ENCODE data around the gene ART3. TPM values are rescaled to one million over a fixed set of nuclear protein-coding genes. Genes with fewer than 3 reads are reported as not detected.

Gene ART3
- polyA plus RNA-seq, 2 of the 4 experiments (the other 2 are of a cell fraction), result not detected

DNA sequence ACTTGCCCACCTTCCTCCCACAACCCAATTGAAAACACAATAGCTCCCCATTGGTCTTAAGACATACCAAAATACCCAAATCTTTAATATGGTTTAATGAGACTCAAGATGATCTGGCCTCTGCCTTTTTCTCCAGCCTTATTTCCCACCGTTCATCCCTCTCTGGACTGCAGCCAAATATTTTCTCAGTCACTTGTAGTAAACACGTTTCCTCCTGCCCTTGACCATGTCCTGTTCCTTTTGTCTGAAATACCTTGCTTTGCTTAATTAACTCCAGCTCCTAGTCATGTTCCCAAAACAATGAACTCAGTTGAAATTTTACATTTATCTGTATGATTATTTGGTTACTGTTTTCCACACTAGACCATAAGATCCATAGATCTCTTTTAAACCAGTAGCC lies 82.1 kb downstream of the ART3 start:
- WGBS (ENCODE audit: missing lambda C conversion rate), result 43% methylated on average over 2 of the region's 2 CpGs
- no peak for FAIRE-seq
- CTCF ChIA-PET, result interaction anchor here (1.4 kb wide), 1 partner anchor 23 kb away, joined by 7 read pairs; no protein-coding TSS in a partner anchor

GRCh38 chr4:76160355-76160754 lies 85.8 kb downstream of the ART3 start:
- FAIRE-seq (no peak), DNase-seq (ENCODE audit: low read depth in 1 of 2, low spot score in 1 of 2) (no peak), ATAC-seq (no peak)
- CTCF ChIA-PET, result interaction anchor here (5.0 kb wide), 1 partner anchor 20 kb away, joined by 18 read pairs; no protein-coding TSS in a partner anchor
- POLR2A ChIA-PET, result no interaction called here
- WGBS (ENCODE audit: missing lambda C conversion rate), result 56% methylated on average over 2 of the region's 2 CpGs
- Histone ChIP-seq H3K9me3 (no peaks in the 10 kb centered on the region), H3K4me2 (no peak overlapping the region), H3K27ac (no peak overlapping the region), H3K4me3 (no peak overlapping the region), H3K4me1 (no peaks in the 10 kb centered on the region)
- no peak for TF ChIP-seq SREBF2 (IDR thresholded peaks at IDR 0.05)
- no peak for TF ChIP-seq FOXS1 (CRISPR knock-in tag; IDR thresholded peaks at IDR 0.05)
- TF ChIP-seq, protein P1, sequence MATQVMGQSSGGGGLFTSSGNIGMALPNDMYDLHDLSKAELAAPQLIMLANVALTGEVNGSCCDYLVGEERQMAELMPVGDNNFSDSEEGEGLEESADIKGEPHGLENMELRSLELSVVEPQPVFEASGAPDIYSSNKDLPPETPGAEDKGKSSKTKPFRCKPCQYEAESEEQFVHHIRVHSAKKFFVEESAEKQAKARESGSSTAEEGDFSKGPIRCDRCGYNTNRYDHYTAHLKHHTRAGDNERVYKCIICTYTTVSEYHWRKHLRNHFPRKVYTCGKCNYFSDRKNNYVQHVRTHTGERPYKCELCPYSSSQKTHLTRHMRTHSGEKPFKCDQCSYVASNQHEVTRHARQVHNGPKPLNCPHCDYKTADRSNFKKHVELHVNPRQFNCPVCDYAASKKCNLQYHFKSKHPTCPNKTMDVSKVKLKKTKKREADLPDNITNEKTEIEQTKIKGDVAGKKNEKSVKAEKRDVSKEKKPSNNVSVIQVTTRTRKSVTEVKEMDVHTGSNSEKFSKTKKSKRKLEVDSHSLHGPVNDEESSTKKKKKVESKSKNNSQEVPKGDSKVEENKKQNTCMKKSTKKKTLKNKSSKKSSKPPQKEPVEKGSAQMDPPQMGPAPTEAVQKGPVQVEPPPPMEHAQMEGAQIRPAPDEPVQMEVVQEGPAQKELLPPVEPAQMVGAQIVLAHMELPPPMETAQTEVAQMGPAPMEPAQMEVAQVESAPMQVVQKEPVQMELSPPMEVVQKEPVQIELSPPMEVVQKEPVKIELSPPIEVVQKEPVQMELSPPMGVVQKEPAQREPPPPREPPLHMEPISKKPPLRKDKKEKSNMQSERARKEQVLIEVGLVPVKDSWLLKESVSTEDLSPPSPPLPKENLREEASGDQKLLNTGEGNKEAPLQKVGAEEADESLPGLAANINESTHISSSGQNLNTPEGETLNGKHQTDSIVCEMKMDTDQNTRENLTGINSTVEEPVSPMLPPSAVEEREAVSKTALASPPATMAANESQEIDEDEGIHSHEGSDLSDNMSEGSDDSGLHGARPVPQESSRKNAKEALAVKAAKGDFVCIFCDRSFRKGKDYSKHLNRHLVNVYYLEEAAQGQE (IDR thresholded peaks at IDR 0.05), result no peak
- TF ChIP-seq JUN (IDR thresholded peaks at IDR 0.05), result no peak
- TF ChIP-seq BCL3 (IDR thresholded peaks at IDR 0.05), result no peak
- TF ChIP-seq TP53 (CRISPR knock-in tag; IDR thresholded peaks at IDR 0.05), result no peak
- TF ChIP-seq POLR2A (IDR thresholded peaks at IDR 0.05; ENCODE audit: low read length), result no peak

More for the DNA sequence above, 82.1 kb downstream of the ART3 start:
- Histone ChIP-seq H3K4me3 (no peak overlapping the region), H3K9me3 (no peaks in the 10 kb centered on the region), H3K27ac (no peak overlapping the region), H3K4me1 (no peaks in the 10 kb centered on the region), H3K4me2 (no peak overlapping the region)
- ATAC-seq (no peak), DNase-seq (ENCODE audit: low read depth in 1 of 2, low spot score in 1 of 2) (no peak)
- POLR2A ChIA-PET, result no interaction called here
- TF ChIP-seq POLR2A (IDR thresholded peaks at IDR 0.05; ENCODE audit: low read length) (no peak), CHD4 (IDR thresholded peaks at IDR 0.05; ENCODE audit: borderline replicate concordance) (no peak), KDM1A (IDR thresholded peaks at IDR 0.05; ENCODE audit: low read depth) (no peak), PHF8 (IDR thresholded peaks at IDR 0.05; ENCODE audit: borderline replicate concordance, low read depth) (no peak), NR3C1 (IDR thresholded peaks at IDR 0.05) (no peak), CHD2 (IDR thresholded peaks at IDR 0.05; ENCODE audit: low read length, partially characterized antibody) (no peak), MAFK (IDR thresholded peaks at IDR 0.05; ENCODE audit: partially characterized antibody) (no peak), SMC3 (IDR thresholded peaks at IDR 0.05) (no peak), RFX5 (IDR thresholded peaks at IDR 0.05) (no peak)
- TF ChIP-seq, protein P2, sequence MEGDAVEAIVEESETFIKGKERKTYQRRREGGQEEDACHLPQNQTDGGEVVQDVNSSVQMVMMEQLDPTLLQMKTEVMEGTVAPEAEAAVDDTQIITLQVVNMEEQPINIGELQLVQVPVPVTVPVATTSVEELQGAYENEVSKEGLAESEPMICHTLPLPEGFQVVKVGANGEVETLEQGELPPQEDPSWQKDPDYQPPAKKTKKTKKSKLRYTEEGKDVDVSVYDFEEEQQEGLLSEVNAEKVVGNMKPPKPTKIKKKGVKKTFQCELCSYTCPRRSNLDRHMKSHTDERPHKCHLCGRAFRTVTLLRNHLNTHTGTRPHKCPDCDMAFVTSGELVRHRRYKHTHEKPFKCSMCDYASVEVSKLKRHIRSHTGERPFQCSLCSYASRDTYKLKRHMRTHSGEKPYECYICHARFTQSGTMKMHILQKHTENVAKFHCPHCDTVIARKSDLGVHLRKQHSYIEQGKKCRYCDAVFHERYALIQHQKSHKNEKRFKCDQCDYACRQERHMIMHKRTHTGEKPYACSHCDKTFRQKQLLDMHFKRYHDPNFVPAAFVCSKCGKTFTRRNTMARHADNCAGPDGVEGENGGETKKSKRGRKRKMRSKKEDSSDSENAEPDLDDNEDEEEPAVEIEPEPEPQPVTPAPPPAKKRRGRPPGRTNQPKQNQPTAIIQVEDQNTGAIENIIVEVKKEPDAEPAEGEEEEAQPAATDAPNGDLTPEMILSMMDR (IDR thresholded peaks at IDR 0.05), result no peak

Other genes with a start within 250 kb of the ART3 start
- gene PPEF2, start 172.3 kb upstream of the ART3 start, polyA plus RNA-seq (2011; rRNA removed), result not detected in 2 replicates
- 0.03 TPM in 1 of 3 replicates, not detected in the others for gene PPEF2, start 172.3 kb upstream of the ART3 start, polyA plus RNA-seq (2017; fragmentation: RNase III; extraction: RNeasy Plus Mini Kit Qiagen cat#74134 plus additional on column Dnase treatment)
- 29.3 and 31.8 TPM in 2 replicates for gene NAAA, start 133.7 kb upstream of the ART3 start, polyA plus RNA-seq (2011; rRNA removed)
- gene NAAA, start 133.7 kb upstream of the ART3 start, polyA plus RNA-seq (2017; fragmentation: RNase III; extraction: RNeasy Plus Mini Kit Qiagen cat#74134 plus additional on column Dnase treatment), result 20.3 to 27.0 TPM (median 23.7 TPM) in 3 replicates
- 18.3 and 18.9 TPM in 2 replicates for gene SDAD1, start 83.8 kb upstream of the ART3 start, polyA plus RNA-seq (2011; rRNA removed)
- gene SDAD1, start 83.8 kb upstream of the ART3 start, polyA plus RNA-seq (2017; fragmentation: RNase III; extraction: RNeasy Plus Mini Kit Qiagen cat#74134 plus additional on column Dnase treatment), result 12.0 to 12.6 TPM (median 12.3 TPM) in 3 replicates
- not detected in 2 replicates for gene CXCL9, start 67.2 kb upstream of the ART3 start, polyA plus RNA-seq (2011; rRNA removed)
- gene CXCL9, start 67.2 kb upstream of the ART3 start, polyA plus RNA-seq (2017; fragmentation: RNase III; extraction: RNeasy Plus Mini Kit Qiagen cat#74134 plus additional on column Dnase treatment), result not detected in 3 replicates
- not detected in 2 replicates for gene CXCL10, start 51.2 kb upstream of the ART3 start, polyA plus RNA-seq (2011; rRNA removed)
- gene CXCL10, start 51.2 kb upstream of the ART3 start, polyA plus RNA-seq (2017; fragmentation: RNase III; extraction: RNeasy Plus Mini Kit Qiagen cat#74134 plus additional on column Dnase treatment), result not detected in 3 replicates
- gene CXCL11, start 38.6 kb upstream of the ART3 start, polyA plus RNA-seq (2011; rRNA removed), result not detected in 2 replicates
- not detected in 3 replicates for gene CXCL11, start 38.6 kb upstream of the ART3 start, polyA plus RNA-seq (2017; fragmentation: RNase III; extraction: RNeasy Plus Mini Kit Qiagen cat#74134 plus additional on column Dnase treatment)
- gene NUP54, start 73.7 kb downstream of the ART3 start, polyA plus RNA-seq (2011; rRNA removed), result 34.0 and 43.2 TPM in 2 replicates
- 32.1 to 38.3 TPM (median 35.6 TPM) in 3 replicates for gene NUP54, start 73.7 kb downstream of the ART3 start, polyA plus RNA-seq (2017; fragmentation: RNase III; extraction: RNeasy Plus Mini Kit Qiagen cat#74134 plus additional on column Dnase treatment)
- 65.4 and 73.4 TPM in 2 replicates for gene SCARB2, start 139.1 kb downstream of the ART3 start, polyA plus RNA-seq (2011; rRNA removed)
- 44.3 to 48.8 TPM (median 47.2 TPM) in 3 replicates for gene SCARB2, start 139.1 kb downstream of the ART3 start, polyA plus RNA-seq (2017; fragmentation: RNase III; extraction: RNeasy Plus Mini Kit Qiagen cat#74134 plus additional on column Dnase treatment)
- gene FAM47E, start 177.0 kb downstream of the ART3 start, polyA plus RNA-seq (2011; rRNA removed), result 0.65 and 0.85 TPM in 2 replicates
- 0.08 to 0.26 TPM (median 0.23 TPM) in 3 replicates for gene FAM47E, start 177.0 kb downstream of the ART3 start, polyA plus RNA-seq (2017; fragmentation: RNase III; extraction: RNeasy Plus Mini Kit Qiagen cat#74134 plus additional on column Dnase treatment)
- gene STBD1, start 232.0 kb downstream of the ART3 start, polyA plus RNA-seq (2011; rRNA removed), result 1.2 and 1.3 TPM in 2 replicates
- gene STBD1, start 232.0 kb downstream of the ART3 start, polyA plus RNA-seq (2017; fragmentation: RNase III; extraction: RNeasy Plus Mini Kit Qiagen cat#74134 plus additional on column Dnase treatment), result 5.0 to 6.4 TPM (median 5.9 TPM) in 3 replicates